ENCODE results near the gene GFI1. TPM values are rescaled to one million over a fixed set of nuclear protein-coding genes. Genes with fewer than 3 reads are reported as not detected.

GFI1 gene
- total RNA-seq, 3 donors from 2014 or later, result 0.80 to 1.5 (median 0.98) TPM

DNA sequence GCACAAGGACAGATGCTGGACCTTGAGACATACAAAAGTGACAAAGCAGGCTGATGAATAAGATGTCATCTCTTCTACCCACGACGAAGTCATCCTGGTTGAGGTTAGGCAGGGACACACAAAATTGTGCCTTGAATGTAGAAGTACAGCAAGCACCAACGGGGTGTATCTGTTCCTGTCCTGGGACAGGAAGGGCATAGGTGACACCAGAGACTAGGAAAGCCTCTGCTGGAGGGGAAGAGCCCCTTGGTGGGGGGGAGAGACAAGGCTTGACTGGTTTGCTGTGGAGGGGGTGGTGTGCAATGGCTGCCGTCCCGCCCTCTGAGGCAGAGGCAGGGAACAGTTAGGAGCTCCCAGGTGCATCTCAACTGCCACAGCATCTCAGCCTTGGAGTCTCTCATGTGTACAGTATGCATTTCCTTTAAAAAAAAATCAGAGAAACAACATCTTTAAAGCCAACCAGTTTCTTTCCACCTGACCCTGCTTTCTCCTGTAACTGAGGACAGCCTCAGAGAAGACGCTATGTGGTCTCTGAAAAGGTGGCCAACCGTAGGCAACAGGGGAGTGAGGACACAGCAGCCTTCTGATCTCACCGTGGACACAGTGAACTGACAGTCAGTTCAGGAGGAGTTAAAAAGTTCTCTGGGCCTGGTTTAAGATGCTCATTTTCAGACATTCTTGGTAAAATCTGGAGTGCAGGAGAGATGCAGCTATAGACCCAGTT lies 17.7 kb upstream of the GFI1 start:
- Histone ChIP-seq H3K9me3 (no peaks in the 10 kb centered on the region), H3K27ac (no peak overlapping the region), H3K27me3 (no peaks in the 10 kb centered on the region), H3K4me3 (no peak overlapping the region), H3K4me1 (no peaks in the 10 kb centered on the region), H3K36me3 (no peaks in the 10 kb centered on the region)
- intact Hi-C loops (cut with DNase I; ENCODE audit: low total_unique reads), result no loop called here
- DNase-seq (ENCODE audit: low spot score in 2 of 2), result no peak
- TF ChIP-seq POLR2A (IDR thresholded peaks at IDR 0.05) (no peak), POLR2AphosphoS5 (IDR thresholded peaks at IDR 0.05) (no peak)
- TF ChIP-seq, protein P1, sequence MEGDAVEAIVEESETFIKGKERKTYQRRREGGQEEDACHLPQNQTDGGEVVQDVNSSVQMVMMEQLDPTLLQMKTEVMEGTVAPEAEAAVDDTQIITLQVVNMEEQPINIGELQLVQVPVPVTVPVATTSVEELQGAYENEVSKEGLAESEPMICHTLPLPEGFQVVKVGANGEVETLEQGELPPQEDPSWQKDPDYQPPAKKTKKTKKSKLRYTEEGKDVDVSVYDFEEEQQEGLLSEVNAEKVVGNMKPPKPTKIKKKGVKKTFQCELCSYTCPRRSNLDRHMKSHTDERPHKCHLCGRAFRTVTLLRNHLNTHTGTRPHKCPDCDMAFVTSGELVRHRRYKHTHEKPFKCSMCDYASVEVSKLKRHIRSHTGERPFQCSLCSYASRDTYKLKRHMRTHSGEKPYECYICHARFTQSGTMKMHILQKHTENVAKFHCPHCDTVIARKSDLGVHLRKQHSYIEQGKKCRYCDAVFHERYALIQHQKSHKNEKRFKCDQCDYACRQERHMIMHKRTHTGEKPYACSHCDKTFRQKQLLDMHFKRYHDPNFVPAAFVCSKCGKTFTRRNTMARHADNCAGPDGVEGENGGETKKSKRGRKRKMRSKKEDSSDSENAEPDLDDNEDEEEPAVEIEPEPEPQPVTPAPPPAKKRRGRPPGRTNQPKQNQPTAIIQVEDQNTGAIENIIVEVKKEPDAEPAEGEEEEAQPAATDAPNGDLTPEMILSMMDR (IDR thresholded peaks at IDR 0.05), result no peak

DNA sequence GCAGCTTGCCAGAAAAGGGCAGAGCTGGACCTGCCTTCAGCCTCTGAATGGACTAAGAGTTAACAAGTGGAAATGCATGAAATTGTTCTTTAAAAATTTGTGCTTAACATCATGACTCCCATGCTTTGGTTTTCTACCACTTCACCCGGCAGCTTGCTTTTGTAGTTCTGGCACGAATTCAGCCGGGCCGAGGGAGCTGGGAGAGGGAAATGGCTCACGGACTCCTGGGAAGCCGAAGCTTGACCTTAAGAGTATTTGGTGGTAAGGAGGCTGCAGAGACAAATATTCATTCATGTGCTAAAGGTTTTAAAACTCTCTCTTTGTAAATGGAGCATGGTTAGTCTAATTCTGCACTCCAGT lies 17.2 kb upstream of the GFI1 start:
- TF ChIP-seq, protein P1 (IDR thresholded peaks at IDR 0.05), result no peak
- TF ChIP-seq POLR2AphosphoS5 (IDR thresholded peaks at IDR 0.05) (no peak), POLR2A (IDR thresholded peaks at IDR 0.05) (no peak)
- Histone ChIP-seq H3K36me3 (no peaks in the 10 kb centered on the region), H3K9me3 (no peaks in the 10 kb centered on the region), H3K4me3 (no peak overlapping the region), H3K27me3 (no peaks in the 10 kb centered on the region), H3K4me1 (no peaks in the 10 kb centered on the region), H3K27ac (no peak overlapping the region)
- no peak for DNase-seq (ENCODE audit: low spot score in 2 of 2)
- intact Hi-C loops (cut with DNase I; ENCODE audit: low total_unique reads), result no loop called here

DNA sequence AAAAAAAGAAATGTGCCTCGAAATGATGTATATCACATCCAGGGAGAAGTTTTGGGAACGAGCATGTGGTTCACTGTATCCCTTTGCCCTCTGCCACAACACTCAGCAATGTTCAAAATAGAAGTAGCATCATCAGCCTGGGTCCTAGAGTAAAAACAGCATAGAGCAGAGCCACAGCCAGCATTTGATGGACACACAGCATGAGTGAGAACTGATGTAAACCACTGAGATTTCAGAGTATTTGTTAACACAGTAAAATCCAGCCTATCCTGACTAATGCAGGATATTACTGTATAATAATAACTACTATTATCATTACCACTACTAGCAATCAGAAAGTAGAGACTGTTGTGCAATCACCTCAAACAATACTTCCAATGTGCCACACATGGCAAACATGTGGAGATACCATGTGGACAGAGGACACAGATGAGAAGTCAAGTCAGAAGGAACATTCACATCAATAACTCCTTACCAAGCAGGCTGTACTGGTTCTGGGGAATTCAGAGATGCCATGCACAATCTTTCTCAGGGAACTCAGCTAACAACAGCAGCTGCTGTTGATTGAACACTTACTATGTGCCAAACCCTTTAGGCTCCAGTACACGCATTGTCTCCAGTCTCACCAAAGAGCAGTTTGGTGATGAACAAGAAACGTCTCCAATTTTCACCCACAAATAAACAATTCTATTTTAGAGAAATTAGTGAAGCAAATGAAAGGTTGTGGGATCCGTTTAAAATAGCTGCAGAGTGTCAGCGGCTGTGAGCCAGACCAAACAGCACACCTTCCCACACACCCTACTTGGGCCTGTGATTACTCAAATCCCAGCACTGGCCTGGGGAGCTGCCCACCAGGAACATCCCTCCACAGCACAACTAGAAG lies 16.6 kb upstream of the GFI1 start:
- DNase-seq (ENCODE audit: low spot score in 2 of 2), result no peak
- H3K9me3 ChIP-seq, result no peaks in the 10 kb centered on the region
- H3K36me3 ChIP-seq, result no peaks in the 10 kb centered on the region
- H3K27ac ChIP-seq, result no peak overlapping the region
- intact Hi-C loops (cut with DNase I; ENCODE audit: low total_unique reads), result no loop called here
- H3K4me1 ChIP-seq, result no peaks in the 10 kb centered on the region
- no peaks in the 10 kb centered on the region for H3K27me3 ChIP-seq
- no peak overlapping the region for H3K4me3 ChIP-seq
- no peak for TF ChIP-seq POLR2A (IDR thresholded peaks at IDR 0.05)

DNA sequence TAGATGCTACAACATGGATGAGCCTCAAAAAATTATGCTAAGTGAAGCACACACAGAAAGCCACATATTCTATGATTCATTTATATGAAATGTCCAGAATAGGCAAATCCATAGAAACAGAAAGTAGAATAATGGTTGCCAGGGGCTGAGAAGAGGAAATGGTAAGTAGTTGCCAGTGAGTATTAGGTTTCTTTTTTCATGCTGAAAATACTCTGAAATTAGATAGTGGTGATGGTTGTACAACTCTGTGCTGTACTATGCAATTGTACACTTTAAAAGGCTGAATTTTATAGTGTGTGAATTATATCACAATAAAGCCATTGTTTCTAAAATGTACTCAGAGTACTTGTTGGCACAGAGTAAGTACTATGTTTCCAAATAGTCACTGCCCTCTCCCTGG lies 15.5 kb upstream of the GFI1 start:
- Histone ChIP-seq H3K27me3 (no peaks in the 10 kb centered on the region), H3K4me3 (no peak overlapping the region), H3K27ac (no peak overlapping the region), H3K36me3 (no peaks in the 10 kb centered on the region), H3K9me3 (no peaks in the 10 kb centered on the region), H3K4me1 (no peaks in the 10 kb centered on the region)
- no peak for DNase-seq (ENCODE audit: low spot score in 2 of 2)
- TF ChIP-seq POLR2A (IDR thresholded peaks at IDR 0.05), result no peak
- TF ChIP-seq POLR2AphosphoS5 (IDR thresholded peaks at IDR 0.05), result no peak
- TF ChIP-seq, protein P1 (IDR thresholded peaks at IDR 0.05), result no peak
- intact Hi-C loops (cut with DNase I; ENCODE audit: low total_unique reads), result no loop called here

DNA sequence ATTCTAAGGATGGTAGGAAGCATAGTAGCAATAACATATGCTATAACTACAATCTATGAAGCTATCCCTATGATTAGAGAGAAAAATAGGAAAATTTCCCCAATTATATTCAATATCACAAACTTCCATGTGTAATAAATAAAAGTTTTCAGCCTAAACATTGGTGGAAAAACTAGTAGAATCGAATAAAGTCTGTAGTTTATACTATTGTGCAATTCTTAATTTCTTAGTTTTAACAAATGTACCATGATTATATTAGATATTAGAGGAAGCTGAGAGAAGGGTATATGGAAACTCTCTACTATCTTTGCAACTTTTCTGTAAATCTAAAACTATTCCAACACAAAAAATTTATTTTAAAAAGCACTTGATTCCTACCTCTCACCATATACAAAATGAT lies 13.8 kb upstream of the GFI1 start:
- intact Hi-C loops (cut with DNase I; ENCODE audit: low total_unique reads), result no loop called here

More for the DNA sequence above, 13.8 kb upstream of the GFI1 start:
- H3K27me3 ChIP-seq, result no peaks in the 10 kb centered on the region
- H3K4me3 ChIP-seq, result no peak overlapping the region
- no peak for TF ChIP-seq POLR2A (IDR thresholded peaks at IDR 0.05)
- TF ChIP-seq POLR2AphosphoS5 (IDR thresholded peaks at IDR 0.05), result no peak
- TF ChIP-seq, protein P1 (IDR thresholded peaks at IDR 0.05), result no peak
- H3K9me3 ChIP-seq, result no peaks in the 10 kb centered on the region
- no peak for DNase-seq (ENCODE audit: low spot score in 2 of 2)
- H3K27ac ChIP-seq, result no peak overlapping the region
- no peaks in the 10 kb centered on the region for H3K4me1 ChIP-seq
- H3K36me3 ChIP-seq, result no peaks in the 10 kb centered on the region

Data from breast epithelium (tissue), 4 donors.